Stimulated activated CD8-positive, alpha-beta memory T cell treated with anti-CD3 and anti-CD28 coated beads, Interleukin-7, amount 100 ng/mL, for 4 hours (primary cell): ENCODE data around the gene ISCA1.

Experiments used
- DNase-seq, 2 donors: peaks; one replicate each; pipeline ENCODE4 v3.0.0-alpha.2; 2020; ENCODE audit warnings: low read depth in 2 of 2

ISCA1 gene

GRCh38 chr9:86285261-86285660 is 2.9 kb upstream of the ISCA1 start:
- DNase-seq: no peak

GRCh38 chr9:86282979-86283535 is 719 bp upstream of the ISCA1 start:
- no peak for DNase-seq

- DNase-seq: no peak
Measured at GRCh38 chr9:86281593-86282076, 703 bp downstream of the ISCA1 start.

GRCh38 chr9:86280580-86280979 is 1.8 kb downstream of the ISCA1 start:
- DNase-seq: no peak

- DNase-seq: no peak
Measured at GRCh38 chr9:86279839-86280238, 2.5 kb downstream of the ISCA1 start.

- no peak for DNase-seq
Measured at GRCh38 chr9:86277072-86277471, 5.3 kb downstream of the ISCA1 start.

- DNase-seq: no peak
Measured at GRCh38 chr9:86275962-86276361, 6.4 kb downstream of the ISCA1 start.

- DNase-seq: no peak
Measured at GRCh38 chr9:86274821-86275643, 7.3 kb downstream of the ISCA1 start.

- no peak for DNase-seq
Measured at GRCh38 chr9:86272221-86272620, 10.1 kb downstream of the ISCA1 start.

- DNase-seq: no peak
Measured at GRCh38 chr9:86263876-86264275, 18.5 kb downstream of the ISCA1 start.

GRCh38 chr9:86262492-86262891 is 19.8 kb downstream of the ISCA1 start:
- no peak for DNase-seq

GRCh38 chr9:86259557-86259956 is 22.8 kb downstream of the ISCA1 start, which contains the start of gene C9orf153:
Gene C9orf153 (minus strand): TSS chr9:86259657. CDS start chr9:86229603, 30,054 bp downstream.
- DNase-seq: no peak

- no peak for DNase-seq
Measured at GRCh38 chr9:86257391-86257790, 24.9 kb downstream of the ISCA1 start.

- DNase-seq: no peak
Measured at GRCh38 chr9:86256653-86257052, 25.7 kb downstream of the ISCA1 start.

- DNase-seq: no peak
Measured at GRCh38 chr9:86253577-86253976, 28.8 kb downstream of the ISCA1 start.

- DNase-seq: no peak
Measured at GRCh38 chr9:86252870-86253269, 29.5 kb downstream of the ISCA1 start.

- no peak for DNase-seq
Measured at GRCh38 chr9:86250123-86250522, 32.2 kb downstream of the ISCA1 start.

GRCh38 chr9:86248746-86249145 is 33.6 kb downstream of the ISCA1 start:
- no peak for DNase-seq

GRCh38 chr9:86246752-86247161 is 35.6 kb downstream of the ISCA1 start:
- no peak for DNase-seq

GRCh38 chr9:86242071-86242470 is 40.3 kb downstream of the ISCA1 start:
- no peak for DNase-seq

- DNase-seq: no peak
Measured at GRCh38 chr9:86241216-86241615, 41.1 kb downstream of the ISCA1 start.

GRCh38 chr9:86238861-86239770 is 43.2 kb downstream of the ISCA1 start:
- DNase-seq: no peak
